Measurements from ENCODE around the gene APBB2.

Gene APBB2

DNA sequence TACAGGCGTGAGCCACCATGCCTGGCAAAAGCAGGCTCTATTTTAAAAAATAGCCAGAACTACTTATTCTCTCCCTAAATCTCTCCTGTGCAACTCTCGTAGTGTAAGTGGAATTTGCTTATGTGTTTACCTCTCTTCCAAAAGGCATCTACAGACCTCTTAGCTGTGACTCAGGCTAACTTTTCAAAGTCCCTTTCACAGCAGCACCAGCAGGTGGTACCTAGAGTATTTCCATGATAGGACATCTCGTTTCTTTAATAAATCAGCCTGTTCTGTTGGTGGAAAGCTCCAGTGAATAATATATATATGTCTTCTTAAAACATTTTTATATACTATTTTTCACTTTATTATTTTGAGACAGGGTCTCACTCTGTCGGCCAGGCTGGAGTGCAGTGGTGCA is 375.6 kb downstream of the APBB2 start:
- H3K79me2 ChIP-seq (ENCODE audit: control insufficient read depth, insufficient read depth, low read length, unreplicated experiment): no peaks in the 10 kb centered on the region
- no peak overlapping the region for H3K4me3 ChIP-seq (ENCODE audit: low read depth, low read length)
- peaks cover 4% of the 10 kb centered on the region for H3K4me1 ChIP-seq (ENCODE audit: control insufficient read depth, insufficient read depth, low read length, unreplicated experiment)
- H2AFZ ChIP-seq (ENCODE audit: low read length, unreplicated experiment): no peak overlapping the region
- no peaks in the 10 kb centered on the region for H3K27me3 ChIP-seq (ENCODE audit: insufficient read depth, low read length)
- H3K27ac ChIP-seq (ENCODE audit: low read depth, low read length): no peak overlapping the region
- no peaks in the 10 kb centered on the region for H3K36me3 ChIP-seq (ENCODE audit: insufficient read depth, low read length)

DNA sequence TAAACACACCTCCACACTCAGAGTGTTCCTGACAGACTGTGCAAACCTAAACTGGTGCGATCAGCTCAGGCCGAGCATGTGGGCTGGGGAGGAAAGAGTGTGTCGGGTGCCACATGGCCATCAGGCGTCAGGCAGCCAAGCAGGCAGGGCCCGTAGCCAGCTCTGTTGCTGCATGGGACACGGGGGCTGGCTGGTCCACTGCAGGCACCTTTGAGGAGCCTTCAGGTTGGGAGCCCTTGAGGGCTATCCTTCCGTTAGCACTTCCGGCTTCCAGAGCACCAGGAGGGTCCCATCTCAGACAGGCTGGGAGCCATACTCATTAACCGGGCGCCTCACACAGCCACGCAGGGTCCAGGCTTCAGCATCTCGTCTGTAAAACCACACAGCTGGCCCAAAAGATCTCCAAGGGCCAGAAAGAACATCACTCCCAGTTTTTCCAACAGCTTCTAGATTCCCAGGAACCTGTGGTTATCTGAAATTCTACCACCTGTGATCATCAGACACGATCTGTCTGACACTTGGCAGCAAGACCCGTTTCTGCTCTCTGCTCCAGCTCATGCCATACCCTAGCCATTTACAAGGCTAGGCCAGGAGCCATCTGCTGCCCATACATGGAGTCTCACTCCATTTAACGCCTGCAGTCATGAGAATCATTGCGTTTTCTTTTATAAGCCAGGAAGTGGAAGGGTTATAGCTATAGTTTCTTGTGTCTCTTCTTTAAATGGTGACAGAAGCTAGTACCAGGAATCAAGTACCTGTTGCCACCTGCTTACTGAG is 377.1 kb downstream of the APBB2 start:
- no peak overlapping the region for H2AFZ ChIP-seq (ENCODE audit: low read length, unreplicated experiment)
- H3K36me3 ChIP-seq (ENCODE audit: insufficient read depth, low read length): no peaks in the 10 kb centered on the region
- H3K79me2 ChIP-seq (ENCODE audit: control insufficient read depth, insufficient read depth, low read length, unreplicated experiment): no peaks in the 10 kb centered on the region
- H3K27me3 ChIP-seq (ENCODE audit: insufficient read depth, low read length): no peaks in the 10 kb centered on the region
- H3K4me1 ChIP-seq (ENCODE audit: control insufficient read depth, insufficient read depth, low read length, unreplicated experiment): peaks cover 4% of the 10 kb centered on the region
- no peak overlapping the region for H3K27ac ChIP-seq (ENCODE audit: low read depth, low read length)
- no peak overlapping the region for H3K4me3 ChIP-seq (ENCODE audit: low read depth, low read length)

DNA sequence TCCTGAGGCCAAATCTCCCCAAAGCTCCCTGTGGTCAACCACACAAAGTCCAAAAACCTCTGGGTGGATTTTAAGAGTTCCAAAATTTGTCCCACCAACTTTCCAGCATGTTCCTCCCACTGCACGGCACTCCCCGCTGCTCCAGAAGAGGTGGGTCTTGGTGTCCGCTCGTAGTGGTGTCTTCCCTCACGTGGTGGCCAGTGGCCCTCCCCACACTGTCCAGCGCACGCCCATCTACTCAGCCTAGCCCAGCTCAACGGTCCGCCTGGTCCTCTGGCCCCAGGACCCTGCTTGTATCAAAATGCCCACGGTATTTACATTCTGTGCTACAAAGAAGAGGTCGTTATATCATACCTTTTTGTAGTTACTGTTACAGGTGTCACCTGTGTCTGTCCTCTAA is 381.1 kb downstream of the APBB2 start:
- Histone ChIP-seq H3K27ac (ENCODE audit: low read depth, low read length) (no peak overlapping the region), H2AFZ (ENCODE audit: low read length, unreplicated experiment) (no peak overlapping the region), H3K27me3 (ENCODE audit: insufficient read depth, low read length) (no peaks in the 10 kb centered on the region), H3K4me1 (ENCODE audit: control insufficient read depth, insufficient read depth, low read length, unreplicated experiment) (no peaks in the 10 kb centered on the region), H3K79me2 (ENCODE audit: control insufficient read depth, insufficient read depth, low read length, unreplicated experiment) (no peaks in the 10 kb centered on the region), H3K36me3 (ENCODE audit: insufficient read depth, low read length) (peaks cover 7% of the 10 kb centered on the region; the same call in 1 of the 2 replicates), H3K4me3 (ENCODE audit: low read depth, low read length) (no peak overlapping the region)

DNA sequence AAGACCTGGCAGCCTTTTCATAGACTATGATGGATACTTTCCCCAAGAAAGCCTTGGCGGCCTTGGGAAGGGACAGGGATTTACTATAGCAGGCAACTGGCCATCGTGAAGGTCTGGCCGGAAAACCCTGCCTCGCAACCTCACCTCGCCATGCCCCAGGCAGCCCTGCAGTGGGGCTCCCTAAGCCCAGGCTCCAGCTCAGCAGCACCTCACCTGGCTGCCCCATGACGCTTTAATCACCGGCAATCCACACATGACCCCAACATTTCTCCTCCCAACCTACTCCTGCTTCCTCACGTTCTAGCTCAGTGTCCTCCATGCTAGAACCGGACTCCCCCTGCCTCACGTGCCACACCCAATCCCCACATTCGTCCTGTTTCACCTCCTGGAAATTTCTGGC is 382.2 kb downstream of the APBB2 start:
- H3K79me2 ChIP-seq (ENCODE audit: control insufficient read depth, insufficient read depth, low read length, unreplicated experiment): no peaks in the 10 kb centered on the region
- no peak overlapping the region for H3K27ac ChIP-seq (ENCODE audit: low read depth, low read length)
- no peak overlapping the region for H2AFZ ChIP-seq (ENCODE audit: low read length, unreplicated experiment)
- H3K4me3 ChIP-seq (ENCODE audit: low read depth, low read length): no peak overlapping the region
- no peaks in the 10 kb centered on the region for H3K27me3 ChIP-seq (ENCODE audit: insufficient read depth, low read length)
- H3K36me3 ChIP-seq (ENCODE audit: insufficient read depth, low read length): peaks cover 7% of the 10 kb centered on the region; the same call in 1 of the 2 replicates
- no peaks in the 10 kb centered on the region for H3K4me1 ChIP-seq (ENCODE audit: control insufficient read depth, insufficient read depth, low read length, unreplicated experiment)

DNA sequence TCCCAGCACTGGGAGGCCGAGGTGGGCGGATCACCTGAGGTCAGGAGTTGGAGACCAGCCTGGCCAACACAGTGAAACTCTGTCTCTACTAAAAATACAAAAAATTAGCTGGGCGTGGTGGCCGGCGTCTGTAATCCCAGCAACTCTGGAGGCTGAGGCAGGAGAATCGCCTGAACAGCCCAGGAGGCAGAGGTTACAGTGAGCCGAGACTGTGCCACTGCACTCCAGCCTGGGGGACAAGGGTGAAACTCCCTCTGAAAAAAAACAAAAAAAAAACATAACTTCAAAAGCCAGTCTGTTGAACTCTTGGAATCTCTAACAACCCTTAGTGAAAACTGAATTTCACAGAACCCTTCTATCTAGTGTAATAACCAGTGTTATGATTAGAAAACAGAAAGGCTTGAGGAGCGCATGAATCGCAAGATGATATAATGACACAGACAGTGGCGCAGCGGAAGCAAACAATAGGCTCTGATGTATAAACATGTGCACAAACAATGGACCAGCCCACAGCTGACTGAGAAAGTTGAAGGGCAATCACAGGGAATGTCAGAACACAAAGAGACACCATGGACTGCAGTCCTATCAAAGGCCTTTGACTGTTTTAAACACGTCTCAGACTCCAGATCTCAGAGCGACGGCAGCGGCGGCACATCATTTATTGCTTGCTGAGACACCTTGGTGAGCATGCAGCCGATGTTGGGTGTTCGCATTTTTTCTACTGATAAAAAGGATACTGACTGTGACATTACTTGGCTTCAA is 383.0 kb downstream of the APBB2 start:
- Histone ChIP-seq H2AFZ (ENCODE audit: low read length, unreplicated experiment) (no peak overlapping the region), H3K4me3 (ENCODE audit: low read depth, low read length) (no peak overlapping the region), H3K27me3 (ENCODE audit: insufficient read depth, low read length) (no peaks in the 10 kb centered on the region), H3K4me1 (ENCODE audit: control insufficient read depth, insufficient read depth, low read length, unreplicated experiment) (no peaks in the 10 kb centered on the region), H3K36me3 (ENCODE audit: insufficient read depth, low read length) (peaks cover 7% of the 10 kb centered on the region), H3K79me2 (ENCODE audit: control insufficient read depth, insufficient read depth, low read length, unreplicated experiment) (no peaks in the 10 kb centered on the region), H3K27ac (ENCODE audit: low read depth, low read length) (no peak overlapping the region)

DNA sequence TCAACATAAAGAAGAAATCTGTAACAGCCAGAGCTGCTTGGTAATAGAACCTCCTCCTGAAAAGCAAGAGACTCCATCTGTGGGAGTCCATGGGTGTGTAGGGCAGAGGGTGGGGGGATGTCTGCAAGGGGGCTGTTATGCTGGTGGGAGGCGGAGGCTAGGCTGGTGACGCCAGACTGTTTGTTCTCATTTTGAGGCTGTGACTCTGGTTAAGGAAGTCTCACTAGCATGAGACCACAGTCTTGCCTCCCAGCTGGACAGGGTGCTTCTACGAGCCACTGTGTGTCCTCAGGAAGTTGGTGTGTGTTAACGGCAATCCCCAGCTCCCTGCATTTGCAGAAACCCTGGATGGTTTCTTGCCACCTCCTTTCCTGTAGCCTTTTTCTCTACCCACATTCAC is 384.8 kb downstream of the APBB2 start:
- Histone ChIP-seq H3K27ac (ENCODE audit: low read depth, low read length) (no peak overlapping the region), H3K4me1 (ENCODE audit: control insufficient read depth, insufficient read depth, low read length, unreplicated experiment) (no peaks in the 10 kb centered on the region), H3K36me3 (ENCODE audit: insufficient read depth, low read length) (peaks cover 16% of the 10 kb centered on the region)

DNA sequence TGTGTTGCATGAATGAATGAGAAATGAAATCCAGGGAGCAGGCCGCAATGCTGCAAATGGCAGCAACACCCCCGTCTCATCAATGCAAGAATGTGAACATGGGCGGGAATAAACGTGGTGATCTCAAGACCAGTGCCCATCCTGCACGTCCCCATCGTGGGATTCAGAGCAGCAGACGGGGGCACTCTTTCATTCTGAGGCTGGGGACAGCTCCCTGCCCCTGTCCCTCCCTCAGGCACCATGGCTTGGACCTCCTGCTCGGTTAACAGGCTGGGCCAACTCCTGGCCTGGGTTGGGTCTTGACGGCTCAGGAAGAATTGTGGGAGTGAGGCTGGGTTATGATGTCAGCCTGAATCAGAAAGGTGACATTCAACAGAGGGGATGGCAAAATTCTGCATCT is 385.7 kb downstream of the APBB2 start:
- no peaks in the 10 kb centered on the region for H3K79me2 ChIP-seq (ENCODE audit: control insufficient read depth, insufficient read depth, low read length, unreplicated experiment)
- H3K27me3 ChIP-seq (ENCODE audit: insufficient read depth, low read length): no peaks in the 10 kb centered on the region
- H2AFZ ChIP-seq (ENCODE audit: low read length, unreplicated experiment): no peak overlapping the region
- H3K4me1 ChIP-seq (ENCODE audit: control insufficient read depth, insufficient read depth, low read length, unreplicated experiment): no peaks in the 10 kb centered on the region
- no peak overlapping the region for H3K4me3 ChIP-seq (ENCODE audit: low read depth, low read length)
- H3K27ac ChIP-seq (ENCODE audit: low read depth, low read length): no peak overlapping the region
- peaks cover 16% of the 10 kb centered on the region for H3K36me3 ChIP-seq (ENCODE audit: insufficient read depth, low read length)

More for the DNA sequence above, 384.8 kb downstream of the APBB2 start:
- H3K79me2 ChIP-seq (ENCODE audit: control insufficient read depth, insufficient read depth, low read length, unreplicated experiment): no peaks in the 10 kb centered on the region
- no peak overlapping the region for H3K4me3 ChIP-seq (ENCODE audit: low read depth, low read length)
- no peaks in the 10 kb centered on the region for H3K27me3 ChIP-seq (ENCODE audit: insufficient read depth, low read length)
- H2AFZ ChIP-seq (ENCODE audit: low read length, unreplicated experiment): no peak overlapping the region

DNA sequence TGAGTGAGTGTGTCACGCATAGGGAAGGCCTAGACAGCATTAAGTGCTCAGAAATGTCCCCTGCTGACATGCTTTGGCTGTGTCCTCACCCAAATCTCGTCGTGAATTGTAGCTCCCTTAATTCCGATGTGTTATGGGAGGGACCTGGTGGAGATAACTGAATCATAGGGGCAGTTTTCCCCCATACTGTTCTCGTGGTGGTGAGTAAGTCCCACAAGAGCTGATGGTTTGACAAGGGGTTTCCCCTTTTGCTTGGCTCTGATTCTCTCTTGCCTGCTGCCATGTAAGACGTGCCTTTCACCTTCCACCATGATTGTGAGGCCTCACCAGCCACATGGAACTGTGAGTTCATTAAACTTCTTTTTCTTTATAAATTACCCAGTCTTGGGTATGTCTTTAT is 386.6 kb downstream of the APBB2 start:
- H3K4me3 ChIP-seq (ENCODE audit: low read depth, low read length): no peak overlapping the region
- no peak overlapping the region for H2AFZ ChIP-seq (ENCODE audit: low read length, unreplicated experiment)
- H3K27ac ChIP-seq (ENCODE audit: low read depth, low read length): no peak overlapping the region
- H3K4me1 ChIP-seq (ENCODE audit: control insufficient read depth, insufficient read depth, low read length, unreplicated experiment): no peaks in the 10 kb centered on the region
- H3K36me3 ChIP-seq (ENCODE audit: insufficient read depth, low read length): peaks cover 21% of the 10 kb centered on the region
- H3K27me3 ChIP-seq (ENCODE audit: insufficient read depth, low read length): no peaks in the 10 kb centered on the region
- no peaks in the 10 kb centered on the region for H3K79me2 ChIP-seq (ENCODE audit: control insufficient read depth, insufficient read depth, low read length, unreplicated experiment)

DNA sequence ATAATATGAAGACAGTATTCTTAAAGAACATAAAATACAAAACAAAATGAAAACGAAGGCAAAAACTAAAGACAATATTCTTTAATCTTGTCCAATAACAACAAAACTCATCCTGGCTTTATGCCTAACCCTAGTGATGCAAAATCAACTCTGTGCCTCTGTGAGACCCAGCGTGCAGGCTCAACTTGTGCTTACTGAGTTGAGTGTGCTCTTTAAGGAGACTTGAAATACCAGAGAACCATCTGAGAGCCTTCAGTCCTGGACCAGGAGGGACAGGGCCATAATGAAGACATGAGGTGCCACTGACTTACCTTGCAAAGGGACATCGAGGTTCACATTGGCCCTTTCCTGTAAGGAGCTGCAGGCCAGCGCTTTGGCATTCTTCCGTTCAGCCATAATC is 387.5 kb downstream of the APBB2 start:
- Histone ChIP-seq H3K36me3 (ENCODE audit: insufficient read depth, low read length) (peaks cover 26% of the 10 kb centered on the region), H3K79me2 (ENCODE audit: control insufficient read depth, insufficient read depth, low read length, unreplicated experiment) (no peaks in the 10 kb centered on the region), H3K27ac (ENCODE audit: low read depth, low read length) (no peak overlapping the region), H3K4me1 (ENCODE audit: control insufficient read depth, insufficient read depth, low read length, unreplicated experiment) (no peaks in the 10 kb centered on the region), H2AFZ (ENCODE audit: low read length, unreplicated experiment) (no peak overlapping the region), H3K4me3 (ENCODE audit: low read depth, low read length) (no peak overlapping the region), H3K27me3 (ENCODE audit: insufficient read depth, low read length) (no peaks in the 10 kb centered on the region)

DNA sequence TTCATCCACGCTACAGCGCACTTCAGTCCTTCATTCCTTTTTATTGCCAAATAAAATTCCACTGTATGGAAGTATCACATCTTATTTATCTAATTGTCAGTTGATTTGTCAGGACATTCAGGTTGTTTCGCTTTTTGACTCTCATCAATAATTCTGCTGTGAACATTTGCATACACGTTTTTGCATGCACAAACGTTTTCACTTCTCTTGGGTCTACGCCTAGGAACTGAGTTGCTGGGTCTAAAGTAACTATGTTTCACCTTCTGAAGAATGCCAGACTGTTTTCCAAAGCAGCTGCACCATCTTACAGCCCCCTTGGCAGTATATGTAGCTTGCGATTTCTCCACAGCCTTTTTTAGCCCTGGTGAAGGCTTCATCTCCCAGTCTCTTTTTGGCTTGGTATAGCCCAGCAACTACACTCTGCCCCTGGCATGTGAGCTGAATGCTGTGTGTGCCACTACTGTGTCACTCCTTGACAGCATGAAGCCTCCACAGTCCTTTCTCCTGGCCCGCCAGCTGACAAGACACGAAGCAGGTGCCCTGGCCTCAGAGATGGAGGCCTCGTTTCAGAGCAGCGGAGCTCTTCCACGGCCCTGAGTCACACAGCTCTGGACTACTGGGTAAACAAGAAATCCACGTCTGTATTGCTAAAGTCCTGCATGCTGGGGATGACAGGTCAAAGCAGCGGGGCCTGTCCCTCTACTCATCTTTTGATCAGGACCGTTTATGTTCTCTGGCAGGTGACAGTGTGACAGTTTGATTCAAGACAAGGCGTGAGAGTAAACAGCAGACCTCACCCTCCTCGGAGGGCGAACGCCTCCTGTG is 389.1 kb downstream of the APBB2 start:
- H2AFZ ChIP-seq (ENCODE audit: low read length, unreplicated experiment): no peak overlapping the region
- H3K36me3 ChIP-seq (ENCODE audit: insufficient read depth, low read length): peaks cover 31% of the 10 kb centered on the region
- no peaks in the 10 kb centered on the region for H3K4me1 ChIP-seq (ENCODE audit: control insufficient read depth, insufficient read depth, low read length, unreplicated experiment)
- no peaks in the 10 kb centered on the region for H3K79me2 ChIP-seq (ENCODE audit: control insufficient read depth, insufficient read depth, low read length, unreplicated experiment)
- H3K27me3 ChIP-seq (ENCODE audit: insufficient read depth, low read length): no peaks in the 10 kb centered on the region
- H3K27ac ChIP-seq (ENCODE audit: low read depth, low read length): no peak overlapping the region
- no peak overlapping the region for H3K4me3 ChIP-seq (ENCODE audit: low read depth, low read length)

Measured in ACC112 (cell line).